CD4-positive, alpha-beta memory T cell (primary cell): ENCODE results near the gene NUP35. TPM values are rescaled to one million over a fixed set of nuclear protein-coding genes. Genes with fewer than 3 reads are reported as not detected.
"Not testable (repeated sequence)": the region's sequence is repeated elsewhere in the genome, so short reads cannot be mapped to it uniquely, and the experiment has no call there.

Source experiments
- CTCF ChIA-PET: fragments of 350-600 bp; sonication (Branson Sonifier 250); formaldehyde crosslinking; loops from one replicate; lab custom pipeline; 2021; ENCODE audit warnings: inconsistent platforms; ENCODE audit not compliant: partially characterized antibody; lab: Charles Lee
- POLR2A ChIA-PET: fragments of 350-600 bp; sonication (Branson Sonifier 250); formaldehyde crosslinking; loops from one replicate; lab custom pipeline; 2021; ENCODE audit not compliant: partially characterized antibody; lab: Charles Lee
- DNase-seq, 5 donors: peaks; one replicate each; pipeline versions ENCODE4 v3.0.0 to v3.0.0-alpha.2; 2020 to 2022; ENCODE audit warnings: mixed read lengths in 1 of 5
- H3K27ac ChIP-seq: one replicate; pipeline ENCODE4 v1.7.0; 2013; ENCODE audit warnings: low read depth, low read length
- H3K27me3 ChIP-seq: 2 replicates; pipeline ENCODE4 v1.7.0; 2013; ENCODE audit warnings: mild to moderate bottlenecking, low read length, moderate library complexity; ENCODE audit not compliant: insufficient read depth
- H3K36me3 ChIP-seq: 2 replicates; pipeline ENCODE4 v1.7.0; 2013; ENCODE audit warnings: mild to moderate bottlenecking, low read length, moderate library complexity; ENCODE audit not compliant: insufficient read depth
- H3K4me1 ChIP-seq: 2 replicates; pipeline ENCODE4 v1.7.0; 2013; ENCODE audit warnings: mild to moderate bottlenecking, low read length, moderate library complexity; ENCODE audit not compliant: insufficient read depth
- H3K4me3 ChIP-seq, 2 donors: one replicate each; pipeline ENCODE4 v1.7.0; 2013; ENCODE audit warnings: low read length in 2 of 2, mild to moderate bottlenecking in 1 of 2
- H3K9me3 ChIP-seq, 2 donors: one replicate each; pipeline ENCODE4 v1.7.0; 2013; ENCODE audit warnings: low read length in 2 of 2, control low read depth in 1 of 2; ENCODE audit not compliant: control insufficient read depth in 1 of 2
- H3K27ac Mint-ChIP-seq, 7 donors: one replicate each; pipeline ENCODE4 v1.8.0; 2020 to 2021; ENCODE audit warnings: mixed read lengths in 7 of 7, mild to moderate bottlenecking in 6 of 7, inconsistent platforms in 3 of 7, moderate library complexity in 3 of 7
- H3K27me3 Mint-ChIP-seq, 2 donors: one replicate each; pipeline ENCODE4 v1.8.0; 2020 to 2021; ENCODE audit warnings: mixed read lengths in 2 of 2
- H3K36me3 Mint-ChIP-seq, 2 donors: one replicate each; pipeline ENCODE4 v1.8.0; 2020 to 2021; ENCODE audit warnings: mixed read lengths in 2 of 2, inconsistent platforms in 1 of 2, mild to moderate bottlenecking in 1 of 2
- H3K4me1 Mint-ChIP-seq, 4 donors: one replicate each; pipeline ENCODE4 v1.8.0; 2020 to 2021; ENCODE audit warnings: mixed read lengths in 4 of 4, mild to moderate bottlenecking in 1 of 4
- H3K4me3 Mint-ChIP-seq, 8 donors: one replicate each; pipeline ENCODE4 v1.8.0; 2020 to 2021; ENCODE audit warnings: mixed read lengths in 8 of 8, mild to moderate bottlenecking in 7 of 8, moderate library complexity in 6 of 8, inconsistent platforms in 3 of 8
- H3K9me3 Mint-ChIP-seq, 8 donors: one replicate each; pipeline ENCODE4 v1.8.0; 2020 to 2021; ENCODE audit warnings: mixed read lengths in 8 of 8, mild to moderate bottlenecking in 5 of 8, inconsistent platforms in 3 of 8, moderate library complexity in 1 of 8
- intact Hi-C: fragments of 100-400 bp; cut with micrococcal nuclease; formaldehyde crosslinking; loops from one replicate; pipeline ENCODE4 v1.15.1; 2023
- polyA plus RNA-seq, 2 donors: library from polyadenylated mRNA; unstranded; fragments of 300-500 nt; fragmentation: Illumina TruSeq; gene quantifications; one replicate each; pipeline ENCODE4 v1.2.3, GENCODE V29; 2021
- total RNA-seq, 2 experiments: library from RNA; stranded (reverse); gene quantifications; one replicate each; pipeline ENCODE4 v1.2.3, GENCODE V29; 2021

Gene NUP35
- total and polyA plus RNA-seq, 4 experiments from 2014 or later, result 5.1 to 24.0 (median 12.3) TPM

- H3K27ac ChIP-seq, result no peak overlapping the region
- H3K4me3 Mint-ChIP-seq, result no peak overlapping the region
- no peaks in the 10 kb centered on the region for H3K27me3 Mint-ChIP-seq
- ChIA-PET POLR2A (no interaction called here), CTCF (no interaction called here)
- DNase-seq, result no peak
- no peak overlapping the region for H3K4me3 ChIP-seq
- peaks cover 4% of the 10 kb centered on the region for H3K36me3 ChIP-seq
- no peaks in the 10 kb centered on the region for H3K9me3 Mint-ChIP-seq
- peak overlapping the region in 1 of 7 donors; percentile 23 for H3K27ac Mint-ChIP-seq
- no peaks in the 10 kb centered on the region for H3K9me3 ChIP-seq
- no peaks in the 10 kb centered on the region for H3K4me1 ChIP-seq
- H3K36me3 Mint-ChIP-seq, result peaks cover 62 to 66% of the 10 kb centered on the region in 2 donors
- H3K4me1 Mint-ChIP-seq, result no peaks in the 10 kb centered on the region
- no peaks in the 10 kb centered on the region for H3K27me3 ChIP-seq
- intact Hi-C loops, result no loop called here
Measured at GRCh38 chr2:183157131-183157530, 32.9 kb downstream of the NUP35 start.

GRCh38 chr2:183162362-183162761 is 38.1 kb downstream of the NUP35 start:
- peaks cover 64 to 66% of the 10 kb centered on the region in 2 donors for H3K36me3 Mint-ChIP-seq

GRCh38 chr2:183163821-183164649 is 39.8 kb downstream of the NUP35 start:
- H3K27me3 ChIP-seq, result no peaks in the 10 kb centered on the region
- H3K27ac ChIP-seq, result no peak overlapping the region
- DNase-seq, result no peak
- no peak overlapping the region for H3K4me3 ChIP-seq
- intact Hi-C loops, result no loop called here
- POLR2A ChIA-PET, result no interaction called here
- no peak overlapping the region for H3K4me3 Mint-ChIP-seq
- no peaks in the 10 kb centered on the region for H3K27me3 Mint-ChIP-seq
- peaks cover 0 to 5% (median 3%) of the 10 kb centered on the region in 4 donors for H3K4me1 Mint-ChIP-seq
- H3K9me3 Mint-ChIP-seq, result peaks cover 0 to 9% (median 1%) of the 10 kb centered on the region in 8 donors
- peak overlapping the region in 1 of 7 donors; percentile 30 for H3K27ac Mint-ChIP-seq
- H3K36me3 ChIP-seq, result peaks cover 8% of the 10 kb centered on the region
- CTCF ChIA-PET, result no interaction called here
- peaks cover 60 to 67% of the 10 kb centered on the region in 2 donors for H3K36me3 Mint-ChIP-seq
- H3K4me1 ChIP-seq, result no peaks in the 10 kb centered on the region
- H3K9me3 ChIP-seq, result no peaks in the 10 kb centered on the region

More at GRCh38 chr2:183162362-183162761, 38.1 kb downstream of the NUP35 start:
- peaks cover 0 to 9% (median 1%) of the 10 kb centered on the region in 8 donors for H3K9me3 Mint-ChIP-seq
- Histone ChIP-seq H3K27ac (no peak overlapping the region), H3K27me3 (no peaks in the 10 kb centered on the region), H3K4me1 (no peaks in the 10 kb centered on the region), H3K4me3 (no peak overlapping the region), H3K9me3 (no peaks in the 10 kb centered on the region), H3K36me3 (peaks cover 11% of the 10 kb centered on the region)
- H3K27me3 Mint-ChIP-seq, result no peaks in the 10 kb centered on the region
- no peak for DNase-seq
- intact Hi-C loops, result no loop called here
- ChIA-PET CTCF (no interaction called here), POLR2A (no interaction called here)
- no peaks in the 10 kb centered on the region for H3K4me1 Mint-ChIP-seq
- no peak overlapping the region for H3K27ac Mint-ChIP-seq
- H3K4me3 Mint-ChIP-seq, result no peak overlapping the region

GRCh38 chr2:183164650-183165015 is 40.4 kb downstream of the NUP35 start:
- peaks cover 8% of the 10 kb centered on the region for H3K36me3 ChIP-seq
- H3K9me3 Mint-ChIP-seq, result peaks cover 0 to 9% (median 1%) of the 10 kb centered on the region in 8 donors
- H3K27ac Mint-ChIP-seq, result no peak overlapping the region
- H3K27me3 ChIP-seq, result no peaks in the 10 kb centered on the region
- no peaks in the 10 kb centered on the region for H3K9me3 ChIP-seq
- no peaks in the 10 kb centered on the region for H3K4me1 ChIP-seq
- DNase-seq, result no peak
- H3K4me3 ChIP-seq, result no peak overlapping the region
- CTCF ChIA-PET, result no interaction called here
- H3K4me3 Mint-ChIP-seq, result no peak overlapping the region
- intact Hi-C loops, result no loop called here
- peaks cover 55 to 68% of the 10 kb centered on the region in 2 donors for H3K36me3 Mint-ChIP-seq
- POLR2A ChIA-PET, result no interaction called here
- no peak overlapping the region for H3K27ac ChIP-seq
- peaks cover 0 to 11% (median 3%) of the 10 kb centered on the region in 4 donors for H3K4me1 Mint-ChIP-seq
- H3K27me3 Mint-ChIP-seq, result no peaks in the 10 kb centered on the region

GRCh38 chr2:183166210-183166609 is 42.0 kb downstream of the NUP35 start:
- H3K36me3 ChIP-seq, result peaks cover 8% of the 10 kb centered on the region
- Mint-ChIP-seq H3K27me3 (no peaks in the 10 kb centered on the region), H3K4me1 (peaks cover 0 to 20% (median 11%) of the 10 kb centered on the region in 4 donors), H3K9me3 (peaks cover 0 to 9% (median 1%) of the 10 kb centered on the region in 8 donors), H3K36me3 (peaks cover 54 to 71% of the 10 kb centered on the region in 2 donors), H3K4me3 (no peak overlapping the region), H3K27ac (no peak overlapping the region)
- ChIA-PET POLR2A (no interaction called here), CTCF (no interaction called here)
- no peaks in the 10 kb centered on the region for H3K9me3 ChIP-seq
- H3K4me3 ChIP-seq, result no peak overlapping the region
- intact Hi-C loops, result no loop called here
- H3K27me3 ChIP-seq, result no peaks in the 10 kb centered on the region
- no peak for DNase-seq
- H3K27ac ChIP-seq, result no peak overlapping the region
- H3K4me1 ChIP-seq, result no peaks in the 10 kb centered on the region

- CTCF ChIA-PET, result not testable (repeated sequence)
Measured at GRCh38 chr2:183166976-183167375, 42.7 kb downstream of the NUP35 start.

DNA sequence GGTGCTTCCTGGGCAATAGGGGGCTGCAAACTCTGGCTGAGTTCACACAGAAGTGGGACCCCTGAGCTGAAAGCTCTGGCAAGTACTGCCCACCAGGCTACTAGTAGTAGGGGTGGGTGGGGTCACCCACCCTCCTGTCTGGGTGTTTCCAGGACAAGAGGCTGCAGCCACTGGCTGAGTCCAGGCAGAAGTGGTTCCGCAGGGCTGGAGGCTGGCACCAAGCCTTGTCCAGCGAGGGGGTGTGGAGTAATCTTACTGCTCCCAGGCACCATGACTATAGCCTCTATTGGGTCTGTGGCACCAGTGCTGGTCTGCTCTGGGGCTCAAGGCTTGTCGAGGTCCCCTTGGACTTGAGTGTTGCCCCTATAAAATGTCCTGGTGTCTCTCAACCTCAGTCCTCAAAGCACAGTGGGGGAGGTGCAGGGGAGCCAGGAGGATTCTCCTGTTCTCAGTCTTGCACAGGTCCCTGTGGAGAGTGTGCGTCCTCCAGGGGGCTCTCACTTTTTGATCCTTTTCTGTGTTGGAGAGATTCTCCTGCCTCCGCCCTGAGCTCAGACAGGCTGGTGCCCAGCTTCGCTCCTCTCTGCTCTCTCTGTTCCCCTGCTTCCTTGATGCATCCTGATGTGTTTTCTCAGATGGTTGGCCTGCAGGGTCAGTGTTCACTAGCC is 48.1 kb downstream of the NUP35 start:
- no peaks in the 10 kb centered on the region for H3K27me3 Mint-ChIP-seq
- H3K27ac Mint-ChIP-seq, result no peak overlapping the region
- CTCF ChIA-PET, result no interaction called here

More at GRCh38 chr2:183166976-183167375, 42.7 kb downstream of the NUP35 start:
- H3K27me3 Mint-ChIP-seq, intact Hi-C loops, H3K9me3 Mint-ChIP-seq, POLR2A ChIA-PET, H3K27me3 ChIP-seq, H3K4me3 ChIP-seq, H3K4me3 Mint-ChIP-seq, H3K27ac ChIP-seq, H3K27ac Mint-ChIP-seq, H3K36me3 ChIP-seq, H3K9me3 ChIP-seq, DNase-seq, H3K4me1 ChIP-seq: not testable (repeated sequence)
- Mint-ChIP-seq H3K4me1 (peaks cover 0 to 20% (median 12%) of the 10 kb centered on the region in 4 donors), H3K36me3 (peaks cover 52 to 69% of the 10 kb centered on the region in 2 donors)

More for the DNA sequence above, 48.1 kb downstream of the NUP35 start:
- POLR2A ChIA-PET, result no interaction called here
- no peak overlapping the region for H3K4me3 ChIP-seq
- peaks cover 4 to 23% (median 17%) of the 10 kb centered on the region in 8 donors for H3K9me3 Mint-ChIP-seq
- H3K4me1 Mint-ChIP-seq, result peaks cover 0 to 24% (median 12%) of the 10 kb centered on the region in 4 donors
- H3K4me3 Mint-ChIP-seq, result no peak overlapping the region
- intact Hi-C loops, result no loop called here
- H3K9me3 ChIP-seq, result no peaks in the 10 kb centered on the region
- no peak for DNase-seq
- H3K36me3 Mint-ChIP-seq, result peaks cover 46 to 62% of the 10 kb centered on the region in 2 donors
- H3K36me3 ChIP-seq, result no peaks in the 10 kb centered on the region
- no peak overlapping the region for H3K27ac ChIP-seq
- H3K27me3 ChIP-seq, result no peaks in the 10 kb centered on the region
- H3K4me1 ChIP-seq, result no peaks in the 10 kb centered on the region
